Parathyroid adenoma (tissue), 2 donors: ENCODE measurements around the gene AHI1.

Experiments used
- H2AFZ ChIP-seq: fragments of 300-600 bp; sonication (generic); one replicate; pipeline ENCODE4 v1.7.0; 2017; ENCODE audit warnings: antibody characterized with exemption, mild to moderate bottlenecking
- H3K27ac ChIP-seq: fragments of 300-600 bp; sonication (generic); one replicate; pipeline ENCODE4 v1.7.0; 2017
- H3K27me3 ChIP-seq: fragments of 300-600 bp; sonication (generic); one replicate; pipeline ENCODE4 v1.7.0; 2017; ENCODE audit warnings: low read length; ENCODE audit not compliant: control insufficient read depth, insufficient read depth
- H3K36me3 ChIP-seq: fragments of 300-600 bp; sonication (generic); one replicate; pipeline ENCODE4 v1.7.0; 2017; ENCODE audit warnings: low read length; ENCODE audit not compliant: control insufficient read depth, insufficient read depth
- H3K4me1 ChIP-seq: fragments of 300-600 bp; sonication (generic); one replicate; pipeline ENCODE4 v1.7.0; 2017; ENCODE audit warnings: control low read depth
- H3K4me2 ChIP-seq: fragments of 300-600 bp; sonication (generic); one replicate; pipeline ENCODE4 v1.7.0; 2017; ENCODE audit warnings: low read length
- H3K4me3 ChIP-seq: fragments of 300-600 bp; sonication (generic); one replicate; pipeline ENCODE4 v1.7.0; 2017; ENCODE audit warnings: low read depth, low read length
- H3K79me2 ChIP-seq: fragments of 300-600 bp; sonication (generic); one replicate; pipeline ENCODE4 v1.7.0; 2017; ENCODE audit warnings: control low read depth
- H3K9ac ChIP-seq: fragments of 300-600 bp; sonication (generic); one replicate; pipeline ENCODE4 v1.7.0; 2017; ENCODE audit warnings: mild to moderate bottlenecking
- H3K9me3 ChIP-seq: fragments of 300-600 bp; sonication (generic); one replicate; pipeline ENCODE4 v1.7.0; 2017; ENCODE audit warnings: low read length; ENCODE audit not compliant: control insufficient read depth
- CTCF ChIP-seq: fragments of 300-600 bp; sonication (generic); IDR thresholded peaks from one replicate; pipeline ENCODE4 v1.7.0; 2017; ENCODE audit warnings: antibody characterized with exemption, mild to moderate bottlenecking
- donor health status: primary hyperparathyroidism.

The AHI1 gene

DNA sequence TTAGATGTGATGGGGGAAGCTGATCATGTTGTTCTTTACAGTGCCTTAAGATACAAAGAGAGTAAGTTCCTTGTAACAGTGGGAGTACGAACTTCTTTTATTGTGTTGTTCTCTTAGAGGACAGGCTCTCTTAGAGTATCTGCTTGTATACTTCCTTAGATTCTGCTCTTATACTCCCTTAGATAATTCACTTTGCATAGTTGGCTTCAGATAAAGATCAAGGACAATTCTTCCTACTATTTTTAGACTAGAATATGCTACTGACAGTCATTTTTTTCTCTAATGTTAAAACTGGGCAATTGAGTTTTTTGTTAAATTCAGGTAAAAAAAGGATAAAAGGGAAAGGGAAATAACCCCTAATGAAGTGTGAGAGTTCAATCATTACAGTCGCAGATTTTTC, 177.7 kb downstream of the AHI1 start:
- no peak for TF ChIP-seq CTCF
- peaks cover 14% of the 10 kb centered on the region for H3K4me1 ChIP-seq
- no peaks in the 10 kb centered on the region for H3K36me3 ChIP-seq
- H3K27me3 ChIP-seq, result no peaks in the 10 kb centered on the region
- peak overlapping the region; percentile 52 for H3K4me2 ChIP-seq
- H2AFZ ChIP-seq, result peak overlapping the region; percentile 19
- H3K4me3 ChIP-seq, result peak overlapping the region; percentile 4
- no peak overlapping the region for H3K9ac ChIP-seq
- H3K79me2 ChIP-seq, result no peaks in the 10 kb centered on the region
- no peaks in the 10 kb centered on the region for H3K9me3 ChIP-seq
- no peak overlapping the region for H3K27ac ChIP-seq

GRCh38 chr6:135318738-135319469, 178.6 kb downstream of the AHI1 start:
- Histone ChIP-seq H2AFZ (no peak overlapping the region), H3K9me3 (no peaks in the 10 kb centered on the region), H3K36me3 (no peaks in the 10 kb centered on the region), H3K4me3 (no peak overlapping the region), H3K4me2 (no peak overlapping the region), H3K9ac (no peak overlapping the region), H3K4me1 (peaks cover 14% of the 10 kb centered on the region), H3K27me3 (no peaks in the 10 kb centered on the region), H3K27ac (no peak overlapping the region), H3K79me2 (no peaks in the 10 kb centered on the region)
- no peak for TF ChIP-seq CTCF

DNA sequence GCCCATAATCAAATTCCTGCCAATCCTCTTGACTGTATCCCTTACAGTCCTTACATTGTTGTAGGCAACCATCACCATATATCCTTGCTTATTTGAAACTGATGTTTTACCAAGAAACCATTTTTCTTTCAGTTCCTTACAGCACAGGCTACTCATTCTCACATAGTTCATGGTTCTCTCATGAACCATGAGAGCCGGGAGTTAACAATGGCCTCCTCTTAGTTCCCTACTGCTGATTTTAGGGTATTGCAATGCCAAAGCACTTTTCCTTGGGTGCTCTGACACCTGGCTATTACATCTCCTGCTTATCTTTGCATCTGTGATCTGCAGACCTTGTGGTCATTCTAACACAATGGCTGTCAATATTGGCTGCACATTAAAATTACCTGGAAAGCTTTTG, 183.0 kb downstream of the AHI1 start:
- no peaks in the 10 kb centered on the region for H3K36me3 ChIP-seq
- no peaks in the 10 kb centered on the region for H3K79me2 ChIP-seq
- peaks cover 4% of the 10 kb centered on the region for H3K4me1 ChIP-seq
- H3K9me3 ChIP-seq, result no peaks in the 10 kb centered on the region
- no peaks in the 10 kb centered on the region for H3K27me3 ChIP-seq
- no peak overlapping the region for H3K9ac ChIP-seq
- no peak overlapping the region for H3K4me2 ChIP-seq
- H3K27ac ChIP-seq, result no peak overlapping the region
- H2AFZ ChIP-seq, result no peak overlapping the region
- H3K4me3 ChIP-seq, result no peak overlapping the region
- no peak for TF ChIP-seq CTCF

DNA sequence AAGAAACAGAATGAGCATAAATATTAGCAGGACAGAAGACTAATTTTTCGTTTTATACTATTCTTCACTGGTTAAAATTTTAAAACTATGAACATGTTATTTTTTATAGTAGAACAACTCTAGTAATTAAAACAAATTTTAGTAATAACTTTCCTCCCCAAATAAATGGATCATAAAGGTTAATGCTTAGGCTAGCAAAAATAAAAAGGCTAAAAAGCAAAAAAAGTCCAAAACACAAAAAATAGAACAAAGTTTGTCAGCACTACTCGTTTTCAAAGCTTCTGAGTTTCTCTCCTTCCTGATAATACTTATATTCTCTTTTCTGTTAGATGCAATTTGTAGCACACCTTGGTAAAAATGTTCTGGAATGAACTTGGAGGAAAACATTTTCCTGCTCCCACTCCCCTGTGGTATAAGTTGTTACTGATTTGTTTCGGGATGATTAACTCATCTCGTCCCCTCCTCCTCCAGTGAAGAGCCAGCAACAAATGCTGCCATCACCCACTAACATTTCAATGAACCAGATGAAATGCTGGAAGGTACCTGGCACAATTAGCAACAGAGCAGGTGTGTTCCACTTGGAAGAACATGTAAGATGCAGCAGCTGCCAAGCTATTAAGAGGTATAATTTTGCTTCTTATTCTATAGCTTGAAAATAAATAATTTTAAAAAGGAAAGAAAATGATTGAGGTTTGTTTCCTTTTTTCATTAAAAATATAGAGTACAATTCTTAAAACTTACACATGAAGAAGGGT, 185.9 kb downstream of the AHI1 start:
- Histone ChIP-seq H3K4me3 (peak overlapping the region; percentile 12), H2AFZ (no peak overlapping the region), H3K4me2 (no peak overlapping the region), H3K4me1 (no peaks in the 10 kb centered on the region), H3K36me3 (no peaks in the 10 kb centered on the region), H3K27ac (no peak overlapping the region), H3K9ac (no peak overlapping the region), H3K9me3 (no peaks in the 10 kb centered on the region), H3K79me2 (no peaks in the 10 kb centered on the region), H3K27me3 (no peaks in the 10 kb centered on the region)
- TF ChIP-seq CTCF, result no peak
